ENCODE results near the gene WDR88. TPM values are rescaled to one million over a fixed set of nuclear protein-coding genes. Genes with fewer than 3 reads are reported as not detected.

The WDR88 gene
- total RNA-seq, 1 donor from 2014 or later, result not detected

DNA sequence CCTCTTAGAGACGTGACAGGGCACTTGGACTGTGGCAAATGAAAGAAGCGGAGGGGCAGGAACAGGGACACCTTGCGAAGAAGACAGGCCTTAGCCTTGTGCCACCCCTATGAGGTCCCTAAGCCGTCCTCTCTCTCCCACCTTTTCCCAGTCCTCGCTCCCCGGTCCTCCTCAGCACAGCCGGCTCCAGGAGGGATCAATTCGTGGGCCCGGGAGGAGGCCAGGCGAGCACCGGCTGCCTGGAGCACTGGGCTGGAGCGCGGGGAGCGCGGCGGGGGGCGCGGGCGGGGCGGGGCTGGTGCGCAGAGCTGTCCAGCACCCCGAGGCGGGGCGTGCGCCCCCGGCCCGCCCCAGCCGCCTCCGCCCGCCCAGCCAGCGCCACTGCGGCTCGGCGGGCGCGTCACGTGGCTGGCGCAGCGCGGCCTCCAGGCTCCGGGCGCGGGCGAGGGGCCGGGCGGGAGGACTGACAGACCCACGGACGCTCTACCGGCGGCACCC is 62.0 kb downstream of the WDR88 start, which contains the start of gene LRP3:
LRP3 (plus strand) TSS at position 466 of the 498 bp plus-strand sequence. CDS start 456 bp downstream, outside the sequence.
- Histone ChIP-seq H3K4me1 (ENCODE audit: control insufficient read depth in 3 of 3, insufficient read depth in 3 of 3, low read length in 3 of 3) (peaks cover 0 to 11% (median 11%) of the 10 kb centered on the region in 3 donors), H3K9me3 (ENCODE audit: control insufficient read depth in 3 of 3, low read length in 3 of 3) (no peaks in the 10 kb centered on the region), H3K27ac (ENCODE audit: low read depth, low read length) (peak within 1 kb of the TSS; percentile 47), H3K4me3 (ENCODE audit: low read length in 3 of 3) (peak within 1 kb of the TSS; percentile 59 to 67 (median 60)), H3K27me3 (ENCODE audit: control insufficient read depth in 3 of 3, insufficient read depth in 3 of 3, low read length in 3 of 3) (peaks cover 0 to 4% (median 0%) of the 10 kb centered on the region in 3 donors), H3K36me3 (ENCODE audit: control insufficient read depth in 3 of 3, insufficient read depth in 3 of 3, low read length in 3 of 3) (peaks cover 4 to 14% (median 12%) of the 10 kb centered on the region in 3 donors), H3K9ac (ENCODE audit: low read depth in 1 of 3, low read length in 3 of 3) (peak within 1 kb of the TSS; percentile 43 to 79 (median 68))

DNA sequence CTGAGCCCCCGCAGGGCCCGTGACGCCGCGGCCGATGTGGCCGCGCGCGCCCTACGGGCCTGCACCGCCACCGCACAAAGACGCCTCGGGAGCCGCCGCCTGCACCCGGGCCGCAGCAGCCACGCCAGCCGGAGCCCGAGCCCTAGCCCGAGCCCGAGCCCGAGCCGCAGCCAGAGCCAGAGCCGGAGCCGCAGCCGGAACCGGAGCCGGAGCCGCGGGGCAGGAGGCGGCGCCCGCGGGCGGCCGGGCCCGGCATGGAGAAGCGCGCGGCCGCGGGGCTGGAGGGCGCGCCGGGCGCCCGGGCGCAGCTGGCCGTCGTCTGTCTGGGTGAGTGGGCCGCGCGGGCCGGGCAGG is 62.6 kb downstream of the WDR88 start:
- peaks cover 0 to 4% (median 0%) of the 10 kb centered on the region in 3 donors for H3K27me3 ChIP-seq (ENCODE audit: control insufficient read depth in 3 of 3, insufficient read depth in 3 of 3, low read length in 3 of 3)
- peak overlapping the region in 2 of 3 donors; percentile 68 to 79 for H3K9ac ChIP-seq (ENCODE audit: low read depth in 1 of 3, low read length in 3 of 3)
- H3K4me3 ChIP-seq (ENCODE audit: low read length in 3 of 3), result peak overlapping the region in 2 of 3 donors; percentile 59 to 67
- no peaks in the 10 kb centered on the region for H3K9me3 ChIP-seq (ENCODE audit: control insufficient read depth in 3 of 3, low read length in 3 of 3)
- peaks cover 4 to 17% (median 12%) of the 10 kb centered on the region in 3 donors for H3K36me3 ChIP-seq (ENCODE audit: control insufficient read depth in 3 of 3, insufficient read depth in 3 of 3, low read length in 3 of 3)
- H3K4me1 ChIP-seq (ENCODE audit: control insufficient read depth in 3 of 3, insufficient read depth in 3 of 3, low read length in 3 of 3), result peaks cover 0 to 11% (median 11%) of the 10 kb centered on the region in 3 donors
- H3K27ac ChIP-seq (ENCODE audit: low read depth, low read length), result no peak overlapping the region

DNA sequence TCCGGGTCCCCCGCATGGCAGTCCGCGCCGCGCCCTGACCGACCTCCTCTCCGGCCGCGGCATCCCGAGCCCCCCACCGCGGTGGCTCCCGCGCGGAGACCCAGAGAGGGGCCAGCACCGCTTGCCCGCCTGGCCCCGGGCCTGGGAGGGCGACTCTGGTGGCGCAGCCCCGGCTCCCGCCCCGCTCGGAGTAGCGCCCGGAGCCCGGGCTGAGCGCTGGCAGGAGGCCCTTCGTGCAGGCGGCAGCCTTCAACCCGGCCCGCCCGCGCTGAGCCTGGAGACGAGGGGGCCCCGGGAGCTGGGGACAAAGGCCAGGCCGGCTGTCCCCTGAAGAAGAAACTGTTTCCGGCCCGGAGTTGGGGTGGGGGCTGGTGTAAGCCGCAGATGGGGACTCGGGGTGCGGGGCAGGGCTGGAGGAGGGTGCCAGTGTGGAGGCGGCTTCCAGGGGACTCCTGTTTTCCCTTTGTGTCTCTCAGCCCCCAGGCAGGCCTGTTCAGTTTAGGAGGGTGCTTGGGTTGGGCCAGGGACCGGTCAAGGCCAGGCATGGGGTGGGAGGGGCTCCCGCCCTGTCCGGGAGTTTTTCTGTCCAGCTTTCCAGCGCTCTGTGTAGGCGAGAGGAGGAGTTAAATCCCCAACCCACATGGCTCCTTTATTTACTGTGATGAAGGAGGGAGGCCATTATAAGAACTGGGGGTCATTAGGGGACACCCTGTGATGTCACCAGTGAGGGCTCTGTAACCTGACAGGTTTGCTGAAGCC is 63.2 kb downstream of the WDR88 start:
- H3K4me1 ChIP-seq (ENCODE audit: control insufficient read depth in 3 of 3, insufficient read depth in 3 of 3, low read length in 3 of 3), result peaks cover 0 to 11% (median 11%) of the 10 kb centered on the region in 3 donors
- peaks cover 0 to 4% (median 0%) of the 10 kb centered on the region in 3 donors for H3K27me3 ChIP-seq (ENCODE audit: control insufficient read depth in 3 of 3, insufficient read depth in 3 of 3, low read length in 3 of 3)
- peak overlapping the region; percentile 43 to 79 (median 68) for H3K9ac ChIP-seq (ENCODE audit: low read depth in 1 of 3, low read length in 3 of 3)
- H3K27ac ChIP-seq (ENCODE audit: low read depth, low read length), result peak overlapping the region; percentile 47
- no peaks in the 10 kb centered on the region for H3K9me3 ChIP-seq (ENCODE audit: control insufficient read depth in 3 of 3, low read length in 3 of 3)
- peak overlapping the region; percentile 59 to 67 (median 60) for H3K4me3 ChIP-seq (ENCODE audit: low read length in 3 of 3)
- H3K36me3 ChIP-seq (ENCODE audit: control insufficient read depth in 3 of 3, insufficient read depth in 3 of 3, low read length in 3 of 3), result peaks cover 4 to 17% (median 12%) of the 10 kb centered on the region in 3 donors

DNA sequence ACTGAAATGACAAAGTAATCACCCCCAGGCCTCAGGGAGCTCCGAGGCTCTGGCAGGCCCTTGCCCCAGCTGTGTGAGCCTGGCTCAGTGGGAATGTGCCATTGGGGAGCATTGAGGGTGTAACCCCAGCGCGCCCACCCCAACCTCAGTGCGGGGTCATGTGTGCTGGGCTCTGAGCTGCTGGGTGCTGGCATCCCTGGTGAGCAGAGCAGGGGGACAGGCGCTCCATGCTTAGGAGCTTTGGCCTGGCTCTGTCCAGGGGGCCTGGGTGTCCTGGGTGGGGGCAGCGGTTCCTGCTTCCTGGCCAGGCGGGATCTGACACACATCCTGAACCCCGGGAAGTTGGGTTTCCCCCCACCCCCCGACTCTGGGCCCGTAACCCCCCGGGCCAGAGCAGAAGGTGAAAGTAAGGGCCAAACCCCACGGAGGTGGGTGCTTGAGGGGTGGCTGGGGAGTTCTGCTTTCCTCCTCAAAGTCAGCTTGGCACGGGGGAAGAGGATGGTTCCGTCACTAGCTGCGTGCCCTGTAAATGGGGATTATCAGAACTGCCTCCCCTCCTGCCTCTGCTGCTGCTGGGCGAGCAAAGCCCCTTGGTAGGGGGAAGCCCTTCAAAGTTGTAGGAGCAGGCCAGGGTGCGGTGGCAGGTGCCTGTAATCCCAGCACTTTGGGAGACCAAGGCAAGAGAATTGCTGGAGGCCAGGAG is 63.9 kb downstream of the WDR88 start:
- peak overlapping the region; percentile 43 to 79 (median 68) for H3K9ac ChIP-seq (ENCODE audit: low read depth in 1 of 3, low read length in 3 of 3)
- H3K4me3 ChIP-seq (ENCODE audit: low read length in 3 of 3), result peak overlapping the region; percentile 59 to 67 (median 60)
- H3K27me3 ChIP-seq (ENCODE audit: control insufficient read depth in 3 of 3, insufficient read depth in 3 of 3, low read length in 3 of 3), result no peaks in the 10 kb centered on the region
- peaks cover 0 to 11% (median 11%) of the 10 kb centered on the region in 3 donors for H3K4me1 ChIP-seq (ENCODE audit: control insufficient read depth in 3 of 3, insufficient read depth in 3 of 3, low read length in 3 of 3)
- H3K9me3 ChIP-seq (ENCODE audit: control insufficient read depth in 3 of 3, low read length in 3 of 3), result no peaks in the 10 kb centered on the region
- H3K27ac ChIP-seq (ENCODE audit: low read depth, low read length), result peak overlapping the region; percentile 47
- peaks cover 4 to 17% (median 12%) of the 10 kb centered on the region in 3 donors for H3K36me3 ChIP-seq (ENCODE audit: control insufficient read depth in 3 of 3, insufficient read depth in 3 of 3, low read length in 3 of 3)

DNA sequence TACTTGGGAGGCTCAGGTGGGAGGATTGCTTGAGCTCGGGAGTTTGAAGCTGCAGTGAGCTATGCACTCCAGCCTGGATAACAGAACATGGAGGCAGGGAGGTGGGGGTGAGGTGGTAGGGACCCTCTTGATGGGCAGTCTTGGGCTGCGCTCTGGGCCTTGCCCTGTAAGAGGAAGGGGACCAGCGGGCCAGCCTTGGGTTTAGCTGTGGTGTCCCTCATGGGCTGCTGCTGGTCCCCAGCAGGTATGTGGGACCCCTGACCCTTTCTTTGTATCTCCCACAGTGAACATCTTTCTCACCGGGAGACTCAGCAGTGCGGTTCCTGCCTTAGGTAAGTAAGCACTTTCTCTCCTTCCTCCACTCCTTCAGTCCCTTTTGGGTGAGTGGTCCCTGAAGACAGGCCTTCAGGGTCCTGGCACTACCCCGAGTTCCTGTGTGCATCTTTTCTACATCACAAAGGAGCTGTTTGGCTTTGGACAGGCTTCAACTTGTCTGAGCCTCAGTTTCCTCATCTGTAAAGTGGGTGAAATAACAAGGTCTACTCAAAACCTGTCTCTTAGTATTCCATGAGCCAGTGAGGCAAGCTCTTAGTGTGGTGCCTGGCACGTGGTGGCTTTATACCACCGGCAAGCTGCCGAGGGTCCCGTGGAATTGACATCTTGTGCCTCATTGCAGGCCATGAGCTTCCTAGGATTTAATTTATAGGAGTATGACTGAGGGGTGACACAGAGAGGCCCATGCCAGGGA is 64.7 kb downstream of the WDR88 start:
- H3K27ac ChIP-seq (ENCODE audit: low read depth, low read length), result no peak overlapping the region
- no peaks in the 10 kb centered on the region for H3K9me3 ChIP-seq (ENCODE audit: control insufficient read depth in 3 of 3, low read length in 3 of 3)
- no peak overlapping the region for H3K9ac ChIP-seq (ENCODE audit: low read depth in 1 of 3, low read length in 3 of 3)
- H3K27me3 ChIP-seq (ENCODE audit: control insufficient read depth in 3 of 3, insufficient read depth in 3 of 3, low read length in 3 of 3), result no peaks in the 10 kb centered on the region
- H3K36me3 ChIP-seq (ENCODE audit: control insufficient read depth in 3 of 3, insufficient read depth in 3 of 3, low read length in 3 of 3), result peaks cover 6 to 17% (median 12%) of the 10 kb centered on the region in 3 donors
- H3K4me3 ChIP-seq (ENCODE audit: low read length in 3 of 3), result no peak overlapping the region
- H3K4me1 ChIP-seq (ENCODE audit: control insufficient read depth in 3 of 3, insufficient read depth in 3 of 3, low read length in 3 of 3), result peaks cover 0 to 11% (median 11%) of the 10 kb centered on the region in 3 donors

DNA sequence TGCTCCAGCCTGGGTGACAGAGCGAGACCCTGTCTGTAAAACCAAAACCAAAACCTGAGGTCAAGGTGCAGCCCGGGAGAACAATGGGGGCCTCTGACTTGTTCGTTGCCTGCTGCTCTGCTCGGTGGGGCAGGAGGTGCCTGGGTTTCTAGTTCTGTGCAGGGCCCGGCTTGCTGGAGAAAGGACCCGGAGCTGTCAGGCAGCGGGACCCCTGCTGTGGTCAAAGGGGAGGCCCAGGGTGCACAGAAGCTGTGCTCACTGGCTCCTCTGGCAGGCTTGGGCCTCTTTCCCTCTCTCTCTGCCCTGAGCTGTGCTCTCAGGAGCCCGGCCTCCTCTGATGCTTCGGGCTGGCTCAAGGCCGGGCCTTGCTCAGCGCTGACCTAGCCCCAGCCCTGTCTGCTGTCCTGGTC is 65.7 kb downstream of the WDR88 start:
- Histone ChIP-seq H3K9me3 (ENCODE audit: control insufficient read depth in 3 of 3, low read length in 3 of 3) (no peaks in the 10 kb centered on the region), H3K27me3 (ENCODE audit: control insufficient read depth in 3 of 3, insufficient read depth in 3 of 3, low read length in 3 of 3) (no peaks in the 10 kb centered on the region), H3K9ac (ENCODE audit: low read depth in 1 of 3, low read length in 3 of 3) (no peak overlapping the region), H3K4me1 (ENCODE audit: control insufficient read depth in 3 of 3, insufficient read depth in 3 of 3, low read length in 3 of 3) (peaks cover 0 to 11% (median 11%) of the 10 kb centered on the region in 3 donors), H3K36me3 (ENCODE audit: control insufficient read depth in 3 of 3, insufficient read depth in 3 of 3, low read length in 3 of 3) (peaks cover 9 to 18% (median 12%) of the 10 kb centered on the region in 3 donors), H3K4me3 (ENCODE audit: low read length in 3 of 3) (no peak overlapping the region), H3K27ac (ENCODE audit: low read depth, low read length) (no peak overlapping the region)

DNA sequence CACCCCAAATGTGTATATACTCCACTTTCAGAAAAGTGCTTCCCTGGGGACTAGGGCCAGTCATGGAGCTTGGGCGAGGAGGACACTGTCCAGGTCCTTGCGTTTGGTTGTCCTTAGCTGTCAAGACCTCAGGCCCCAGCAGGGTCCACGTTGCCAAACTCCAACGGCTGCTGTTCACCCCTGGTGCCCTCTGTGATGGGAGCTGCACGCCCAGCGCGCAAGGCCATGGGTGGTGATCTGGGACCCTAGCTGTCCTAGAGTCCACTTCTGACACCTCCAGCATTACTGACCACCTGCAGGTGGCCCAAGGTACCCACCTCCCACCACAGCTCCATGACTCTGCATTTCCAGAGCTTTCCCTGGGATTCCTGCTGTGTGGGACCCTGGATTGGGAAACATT is 66.3 kb downstream of the WDR88 start:
- no peak overlapping the region for H3K4me3 ChIP-seq (ENCODE audit: low read length in 3 of 3)
- no peak overlapping the region for H3K9ac ChIP-seq (ENCODE audit: low read depth in 1 of 3, low read length in 3 of 3)
- H3K9me3 ChIP-seq (ENCODE audit: control insufficient read depth in 3 of 3, low read length in 3 of 3), result no peaks in the 10 kb centered on the region
- peaks cover 0 to 11% (median 11%) of the 10 kb centered on the region in 3 donors for H3K4me1 ChIP-seq (ENCODE audit: control insufficient read depth in 3 of 3, insufficient read depth in 3 of 3, low read length in 3 of 3)
- no peak overlapping the region for H3K27ac ChIP-seq (ENCODE audit: low read depth, low read length)
- no peaks in the 10 kb centered on the region for H3K27me3 ChIP-seq (ENCODE audit: control insufficient read depth in 3 of 3, insufficient read depth in 3 of 3, low read length in 3 of 3)
- peaks cover 14 to 22% (median 16%) of the 10 kb centered on the region in 3 donors for H3K36me3 ChIP-seq (ENCODE audit: control insufficient read depth in 3 of 3, insufficient read depth in 3 of 3, low read length in 3 of 3)

DNA sequence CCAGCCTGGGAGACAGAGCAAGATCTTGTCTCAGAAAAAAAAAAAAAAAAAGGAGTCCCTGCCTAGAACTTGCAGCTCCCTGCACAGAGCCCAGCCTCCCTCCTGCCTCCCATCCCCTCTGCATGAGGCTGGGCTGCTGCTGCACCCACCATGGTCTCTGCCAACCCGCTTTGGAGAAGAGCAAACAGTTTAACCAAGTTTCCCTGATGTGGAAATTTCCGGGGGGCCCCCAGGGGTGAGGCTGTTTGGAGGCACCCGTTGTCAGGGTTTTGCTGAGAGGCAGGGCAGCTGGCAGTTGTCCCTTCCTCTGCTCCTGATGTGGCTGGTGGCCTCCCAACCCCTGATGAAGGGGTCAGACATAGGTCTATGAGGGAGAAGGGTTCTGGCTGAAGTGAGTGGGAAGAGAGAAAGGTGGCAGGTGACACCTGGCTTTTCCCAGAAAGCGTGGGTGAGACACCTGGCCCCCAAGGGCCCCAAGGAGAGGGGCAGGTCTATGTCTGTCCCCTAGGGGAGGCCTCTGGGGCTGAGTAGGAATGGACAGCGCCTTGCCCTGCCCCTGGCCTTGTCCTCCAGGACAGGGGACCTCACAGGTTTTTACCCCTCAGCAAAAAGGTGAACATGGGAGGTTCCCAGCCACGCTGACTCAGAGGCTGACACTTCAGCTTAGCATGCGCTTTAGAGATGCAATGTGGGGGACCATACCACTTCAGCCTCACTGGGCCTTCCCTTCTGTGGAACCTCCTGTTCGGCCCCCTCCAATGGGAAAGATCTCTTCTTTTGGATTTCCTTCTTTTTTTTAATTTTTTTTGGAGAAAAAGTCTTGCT is 67.7 kb downstream of the WDR88 start:
- H3K27me3 ChIP-seq (ENCODE audit: control insufficient read depth in 3 of 3, insufficient read depth in 3 of 3, low read length in 3 of 3), result no peaks in the 10 kb centered on the region
- H3K27ac ChIP-seq (ENCODE audit: low read depth, low read length), result no peak overlapping the region
- peaks cover 0 to 11% (median 9%) of the 10 kb centered on the region in 3 donors for H3K4me1 ChIP-seq (ENCODE audit: control insufficient read depth in 3 of 3, insufficient read depth in 3 of 3, low read length in 3 of 3)
- H3K9ac ChIP-seq (ENCODE audit: low read depth in 1 of 3, low read length in 3 of 3), result no peak overlapping the region
- H3K36me3 ChIP-seq (ENCODE audit: control insufficient read depth in 3 of 3, insufficient read depth in 3 of 3, low read length in 3 of 3), result peaks cover 20 to 27% (median 20%) of the 10 kb centered on the region in 3 donors
- no peaks in the 10 kb centered on the region for H3K9me3 ChIP-seq (ENCODE audit: control insufficient read depth in 3 of 3, low read length in 3 of 3)
- no peak overlapping the region for H3K4me3 ChIP-seq (ENCODE audit: low read length in 3 of 3)

DNA sequence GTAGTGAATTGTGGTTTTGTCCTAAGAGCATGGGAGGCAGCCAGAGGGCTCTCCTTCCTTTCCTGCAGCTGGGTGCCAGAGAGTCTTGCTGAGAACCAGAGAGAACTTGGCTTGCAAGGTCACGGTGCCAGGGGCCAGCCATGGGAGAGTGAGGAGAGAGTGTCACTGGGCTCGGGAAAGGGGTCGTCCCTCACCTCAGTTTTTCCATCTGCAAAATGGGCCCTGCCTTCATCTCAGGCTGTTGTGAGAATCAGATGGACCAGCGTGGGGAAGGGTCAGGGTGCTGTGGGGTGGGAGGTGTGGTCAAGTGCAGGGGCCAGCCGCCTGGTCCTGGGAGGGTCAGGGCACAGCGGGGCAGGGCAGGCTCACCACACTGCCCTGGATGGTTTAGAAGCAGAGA is 69.6 kb downstream of the WDR88 start:
- H3K27ac ChIP-seq (ENCODE audit: low read depth, low read length), result no peak overlapping the region
- no peak overlapping the region for H3K9ac ChIP-seq (ENCODE audit: low read depth in 1 of 3, low read length in 3 of 3)
- H3K9me3 ChIP-seq (ENCODE audit: control insufficient read depth in 3 of 3, low read length in 3 of 3), result no peaks in the 10 kb centered on the region
- H3K36me3 ChIP-seq (ENCODE audit: control insufficient read depth in 3 of 3, insufficient read depth in 3 of 3, low read length in 3 of 3), result peaks cover 25 to 34% (median 28%) of the 10 kb centered on the region in 3 donors
- no peaks in the 10 kb centered on the region for H3K4me1 ChIP-seq (ENCODE audit: control insufficient read depth in 3 of 3, insufficient read depth in 3 of 3, low read length in 3 of 3)
- H3K4me3 ChIP-seq (ENCODE audit: low read length in 3 of 3), result no peak overlapping the region
- H3K27me3 ChIP-seq (ENCODE audit: control insufficient read depth in 3 of 3, insufficient read depth in 3 of 3, low read length in 3 of 3), result no peaks in the 10 kb centered on the region

All from skeletal muscle tissue (tissue), 4 donors.